ENCODE results near the gene PDE4B.
"Not testable (repeated sequence)": the region's sequence is repeated elsewhere in the genome, so short reads cannot be mapped to it uniquely, and the experiment has no call there.

The PDE4B gene

GRCh38 chr1:66393586-66394287 lies 601.0 kb downstream of the PDE4B start:
- no peak for DNase-seq (ENCODE audit: low spot score)

- DNase-seq (ENCODE audit: low spot score): no peak
Measured at GRCh38 chr1:66394603-66395002, 601.9 kb downstream of the PDE4B start.

- no peak for DNase-seq (ENCODE audit: low spot score)
Measured at GRCh38 chr1:66395202-66396061, 602.7 kb downstream of the PDE4B start.

- no peak for DNase-seq (ENCODE audit: low spot score)
Measured at GRCh38 chr1:66396212-66396890, 603.7 kb downstream of the PDE4B start.

GRCh38 chr1:66397192-66397591 lies 604.5 kb downstream of the PDE4B start:
- no peak for DNase-seq (ENCODE audit: low spot score)

- DNase-seq (ENCODE audit: low spot score): no peak
Measured at GRCh38 chr1:66399888-66400529, 607.3 kb downstream of the PDE4B start.

GRCh38 chr1:66400660-66401059 lies 608.0 kb downstream of the PDE4B start:
- DNase-seq (ENCODE audit: low spot score): no peak

GRCh38 chr1:66401244-66401643 lies 608.5 kb downstream of the PDE4B start:
- DNase-seq (ENCODE audit: low spot score): no peak

GRCh38 chr1:66402194-66402593 lies 609.5 kb downstream of the PDE4B start:
- no peak for DNase-seq (ENCODE audit: low spot score)

GRCh38 chr1:66403007-66403731 lies 610.5 kb downstream of the PDE4B start:
- DNase-seq (ENCODE audit: low spot score): no peak

GRCh38 chr1:66405061-66405460 lies 612.4 kb downstream of the PDE4B start:
- no peak for DNase-seq (ENCODE audit: low spot score)

GRCh38 chr1:66411449-66411848 lies 618.8 kb downstream of the PDE4B start:
- not testable (repeated sequence) for DNase-seq (ENCODE audit: low spot score)

- no peak for DNase-seq (ENCODE audit: low spot score)
Measured at GRCh38 chr1:66412704-66413103, 620.0 kb downstream of the PDE4B start.

- DNase-seq (ENCODE audit: low spot score): no peak
Measured at GRCh38 chr1:66413136-66413837, 620.6 kb downstream of the PDE4B start.

- DNase-seq (ENCODE audit: low spot score): no peak
Measured at GRCh38 chr1:66413838-66414175, 621.1 kb downstream of the PDE4B start.

- no peak for DNase-seq (ENCODE audit: low spot score)
Measured at GRCh38 chr1:66415281-66415680, 622.6 kb downstream of the PDE4B start.

GRCh38 chr1:66415866-66416265 lies 623.2 kb downstream of the PDE4B start:
- DNase-seq (ENCODE audit: low spot score): no peak

GRCh38 chr1:66416295-66416694 lies 623.6 kb downstream of the PDE4B start:
- no peak for DNase-seq (ENCODE audit: low spot score)

GRCh38 chr1:66418021-66418420 lies 625.3 kb downstream of the PDE4B start:
- no peak for DNase-seq (ENCODE audit: low spot score)

- DNase-seq (ENCODE audit: low spot score): not testable (repeated sequence)
Measured at GRCh38 chr1:66420171-66420570, 627.5 kb downstream of the PDE4B start.

- DNase-seq (ENCODE audit: low spot score): not testable (repeated sequence)
Measured at GRCh38 chr1:66420906-66421305, 628.2 kb downstream of the PDE4B start.
